Measurements from ENCODE around the gene ADAD2.

- TF ChIP-seq, protein P1, sequence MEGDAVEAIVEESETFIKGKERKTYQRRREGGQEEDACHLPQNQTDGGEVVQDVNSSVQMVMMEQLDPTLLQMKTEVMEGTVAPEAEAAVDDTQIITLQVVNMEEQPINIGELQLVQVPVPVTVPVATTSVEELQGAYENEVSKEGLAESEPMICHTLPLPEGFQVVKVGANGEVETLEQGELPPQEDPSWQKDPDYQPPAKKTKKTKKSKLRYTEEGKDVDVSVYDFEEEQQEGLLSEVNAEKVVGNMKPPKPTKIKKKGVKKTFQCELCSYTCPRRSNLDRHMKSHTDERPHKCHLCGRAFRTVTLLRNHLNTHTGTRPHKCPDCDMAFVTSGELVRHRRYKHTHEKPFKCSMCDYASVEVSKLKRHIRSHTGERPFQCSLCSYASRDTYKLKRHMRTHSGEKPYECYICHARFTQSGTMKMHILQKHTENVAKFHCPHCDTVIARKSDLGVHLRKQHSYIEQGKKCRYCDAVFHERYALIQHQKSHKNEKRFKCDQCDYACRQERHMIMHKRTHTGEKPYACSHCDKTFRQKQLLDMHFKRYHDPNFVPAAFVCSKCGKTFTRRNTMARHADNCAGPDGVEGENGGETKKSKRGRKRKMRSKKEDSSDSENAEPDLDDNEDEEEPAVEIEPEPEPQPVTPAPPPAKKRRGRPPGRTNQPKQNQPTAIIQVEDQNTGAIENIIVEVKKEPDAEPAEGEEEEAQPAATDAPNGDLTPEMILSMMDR (IDR thresholded peaks at IDR 0.05): peak; percentile 30
- TF ChIP-seq ZFX (IDR thresholded peaks at IDR 0.05; ENCODE audit: borderline replicate concordance): no peak
Measured at GRCh38 chr16:84183911-84184591, 6.9 kb upstream of the ADAD2 start.

Data from 22Rv1 (cell line).